Astrocyte (in vitro differentiated cells and primary cell): Measurements from ENCODE around the gene MAP3K14.

Experiments used
- EZH2 ChIP-seq: IDR thresholded peaks from 2 replicates; pipeline ENCODE4 v1.6.1; 2012; ENCODE audit warnings: mild to moderate bottlenecking, low read length, inconsistent platforms; ENCODE audit not compliant: insufficient read depth
- TF ChIP-seq, protein P1 (sequence below): IDR thresholded peaks from 2 replicates; pipeline ENCODE4 v1.5.1; 2011; ENCODE audit warnings: low read depth, mild to moderate bottlenecking, inconsistent platforms, low read length, moderate library complexity; ENCODE audit not compliant: insufficient read depth

DNA sequence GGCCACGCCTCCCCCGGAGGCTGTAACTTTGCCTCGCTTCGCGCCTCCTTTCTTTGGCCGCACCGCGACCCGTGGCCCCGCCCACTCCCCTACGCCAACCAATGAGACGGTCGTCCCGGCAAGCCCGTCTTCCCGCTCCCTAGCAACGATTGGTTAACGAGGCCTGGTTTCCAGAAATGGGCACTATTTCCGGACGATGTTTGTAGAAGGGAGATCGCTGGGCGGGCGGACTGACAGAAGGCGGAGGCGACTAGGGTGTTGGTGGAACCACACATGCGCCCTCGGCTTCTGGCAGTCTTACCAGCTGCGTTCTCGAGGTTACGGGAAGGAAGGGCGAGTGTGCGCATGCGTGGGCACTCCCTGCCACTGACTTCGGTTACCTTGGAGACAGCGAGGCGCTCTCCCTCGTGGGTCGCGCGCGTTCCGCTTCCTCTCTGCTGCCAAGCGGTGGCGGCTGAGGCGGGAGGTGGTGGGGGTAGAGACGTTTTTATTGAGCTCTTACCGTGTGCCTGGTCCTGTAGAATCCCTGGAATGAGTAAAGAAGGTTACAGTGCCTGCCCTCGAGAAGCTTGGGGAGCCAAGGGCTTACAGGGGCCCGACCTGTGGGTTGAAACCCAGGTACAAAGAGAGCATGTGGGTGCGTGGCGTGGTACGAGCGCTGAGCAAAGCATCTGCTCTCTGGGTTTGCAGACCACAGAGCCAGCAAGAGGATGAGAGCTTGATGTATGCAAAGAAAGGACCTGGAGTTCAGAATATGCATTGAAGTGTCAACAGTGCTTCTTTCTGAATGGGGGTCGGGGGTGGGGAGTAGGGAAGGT, 500 bp upstream of the MAP3K14 start:
- TF ChIP-seq, protein P1, sequence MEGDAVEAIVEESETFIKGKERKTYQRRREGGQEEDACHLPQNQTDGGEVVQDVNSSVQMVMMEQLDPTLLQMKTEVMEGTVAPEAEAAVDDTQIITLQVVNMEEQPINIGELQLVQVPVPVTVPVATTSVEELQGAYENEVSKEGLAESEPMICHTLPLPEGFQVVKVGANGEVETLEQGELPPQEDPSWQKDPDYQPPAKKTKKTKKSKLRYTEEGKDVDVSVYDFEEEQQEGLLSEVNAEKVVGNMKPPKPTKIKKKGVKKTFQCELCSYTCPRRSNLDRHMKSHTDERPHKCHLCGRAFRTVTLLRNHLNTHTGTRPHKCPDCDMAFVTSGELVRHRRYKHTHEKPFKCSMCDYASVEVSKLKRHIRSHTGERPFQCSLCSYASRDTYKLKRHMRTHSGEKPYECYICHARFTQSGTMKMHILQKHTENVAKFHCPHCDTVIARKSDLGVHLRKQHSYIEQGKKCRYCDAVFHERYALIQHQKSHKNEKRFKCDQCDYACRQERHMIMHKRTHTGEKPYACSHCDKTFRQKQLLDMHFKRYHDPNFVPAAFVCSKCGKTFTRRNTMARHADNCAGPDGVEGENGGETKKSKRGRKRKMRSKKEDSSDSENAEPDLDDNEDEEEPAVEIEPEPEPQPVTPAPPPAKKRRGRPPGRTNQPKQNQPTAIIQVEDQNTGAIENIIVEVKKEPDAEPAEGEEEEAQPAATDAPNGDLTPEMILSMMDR, result no peak
- TF ChIP-seq EZH2, result peak; percentile 78
